Naive thymus-derived CD8-positive, alpha-beta T cell (primary cell): ENCODE results near the gene CLDN8. TPM values are rescaled to one million over a fixed set of nuclear protein-coding genes. Genes with fewer than 3 reads are reported as not detected.

Experiments used
- ATAC-seq, 2 donors: fragments of 150-1000 bp; cut with Tn5 transposase in 1 of 2; sonication (Bioruptor Pico), chemical (Tn5 transposase) in 1 of 2; 1 replicate in 1 of 2; 2 replicates in 1 of 2; pipeline ENCODE4 v1.10.0; 2021; ENCODE audit warnings: mild to moderate bottlenecking in 2 of 2, moderate library complexity in 2 of 2
- POLR2A ChIA-PET: fragments of 350-600 bp; sonication (Branson Sonifier 250); formaldehyde crosslinking; loops from one replicate; lab custom pipeline; 2021; ENCODE audit warnings: antibody characterized with exemption; lab: Charles Lee
- DNase-seq, 10 donors: peaks; one replicate each; pipeline versions ENCODE4 v3.0.0 to v3.0.0-alpha.2; 2020 to 2022
- H3K27ac Mint-ChIP-seq, 10 donors: one replicate each; pipeline ENCODE4 v1.8.0; 2020 to 2022; ENCODE audit warnings: mild to moderate bottlenecking in 10 of 10, mixed read lengths in 10 of 10, moderate library complexity in 4 of 10, inconsistent platforms in 1 of 10
- H3K27me3 Mint-ChIP-seq, 5 donors: one replicate each; pipeline ENCODE4 v1.8.0; 2021 to 2022; ENCODE audit warnings: mixed read lengths in 5 of 5
- H3K36me3 Mint-ChIP-seq, 3 donors: one replicate each; pipeline ENCODE4 v1.8.0; 2020 to 2022; ENCODE audit warnings: mixed read lengths in 3 of 3, mild to moderate bottlenecking in 2 of 3, inconsistent platforms in 1 of 3
- H3K4me1 Mint-ChIP-seq, 4 donors: one replicate each; pipeline ENCODE4 v1.8.0; 2021 to 2022; ENCODE audit warnings: mixed read lengths in 4 of 4
- H3K4me3 Mint-ChIP-seq, 10 donors: one replicate each; pipeline ENCODE4 v1.8.0; 2020 to 2022; ENCODE audit warnings: mild to moderate bottlenecking in 10 of 10, mixed read lengths in 10 of 10, moderate library complexity in 6 of 10, inconsistent platforms in 1 of 10
- H3K9me3 Mint-ChIP-seq, 9 donors: one replicate each; pipeline ENCODE4 v1.8.0; 2020 to 2022; ENCODE audit warnings: mixed read lengths in 9 of 9, mild to moderate bottlenecking in 3 of 9, inconsistent platforms in 1 of 9, moderate library complexity in 1 of 9
- polyA plus RNA-seq, 3 donors: library from polyadenylated mRNA; unstranded; fragments of 300-500 nt; fragmentation: Illumina TruSeq; gene quantifications; one replicate each; pipeline ENCODE4 v1.2.3, GENCODE V29; 2021
- total RNA-seq, 8 experiments: library from RNA in 2 of 8; stranded (reverse) in 2 of 8; gene quantifications; one replicate each; pipeline ENCODE4 v1.2.3 and lab custom pipeline; 2021 to 2026

Gene CLDN8
- total and polyA plus RNA-seq, 5 experiments from 2014 or later: not detected

GRCh38 chr21:30193201-30193600 lies 22.7 kb downstream of the CLDN8 start:
- POLR2A ChIA-PET: no interaction called here
- Mint-ChIP-seq H3K27me3 (peaks cover 0 to 11% (median 3%) of the 10 kb centered on the region in 5 donors), H3K36me3 (no peaks in the 10 kb centered on the region), H3K4me3 (no peak overlapping the region), H3K9me3 (peaks cover 0 to 5% (median 0%) of the 10 kb centered on the region in 9 donors), H3K4me1 (no peaks in the 10 kb centered on the region), H3K27ac (no peak overlapping the region)
- ATAC-seq (no peak), DNase-seq (no peak)

GRCh38 chr21:30190554-30190953 lies 25.3 kb downstream of the CLDN8 start:
- H3K4me3 Mint-ChIP-seq: no peak overlapping the region
- peaks cover 0 to 16% (median 3%) of the 10 kb centered on the region in 5 donors for H3K27me3 Mint-ChIP-seq
- no peak overlapping the region for H3K27ac Mint-ChIP-seq
- H3K4me1 Mint-ChIP-seq: no peaks in the 10 kb centered on the region
- no peak for ATAC-seq
- POLR2A ChIA-PET: no interaction called here
- H3K36me3 Mint-ChIP-seq: no peaks in the 10 kb centered on the region
- DNase-seq: no peak
- peaks cover 0 to 5% (median 0%) of the 10 kb centered on the region in 9 donors for H3K9me3 Mint-ChIP-seq

DNA sequence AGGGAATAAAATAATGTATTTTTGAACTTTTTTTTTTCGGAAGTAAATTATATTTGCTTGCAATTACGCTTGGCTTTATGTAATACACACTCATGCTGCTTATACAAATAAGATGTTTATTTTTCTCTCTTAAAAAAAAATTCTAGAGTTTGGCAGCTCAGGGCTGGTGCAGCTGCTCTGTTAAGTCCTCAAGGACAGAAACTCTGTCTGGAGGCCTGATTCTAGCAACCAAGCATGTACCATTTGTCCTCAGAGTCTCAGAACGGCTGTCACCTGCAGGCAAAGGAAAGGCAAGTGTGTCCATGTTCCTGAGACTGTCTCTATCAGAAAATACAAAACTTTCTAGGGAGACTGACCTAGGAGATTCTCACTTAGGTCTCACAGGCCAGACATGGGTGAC lies 26.1 kb downstream of the CLDN8 start:
- DNase-seq (no peak), ATAC-seq (no peak)
- POLR2A ChIA-PET: no interaction called here
- Mint-ChIP-seq H3K9me3 (peaks cover 0 to 5% (median 0%) of the 10 kb centered on the region in 9 donors), H3K36me3 (no peaks in the 10 kb centered on the region), H3K27ac (no peak overlapping the region), H3K4me1 (no peaks in the 10 kb centered on the region), H3K4me3 (no peak overlapping the region), H3K27me3 (peaks cover 0 to 16% (median 3%) of the 10 kb centered on the region in 5 donors)

DNA sequence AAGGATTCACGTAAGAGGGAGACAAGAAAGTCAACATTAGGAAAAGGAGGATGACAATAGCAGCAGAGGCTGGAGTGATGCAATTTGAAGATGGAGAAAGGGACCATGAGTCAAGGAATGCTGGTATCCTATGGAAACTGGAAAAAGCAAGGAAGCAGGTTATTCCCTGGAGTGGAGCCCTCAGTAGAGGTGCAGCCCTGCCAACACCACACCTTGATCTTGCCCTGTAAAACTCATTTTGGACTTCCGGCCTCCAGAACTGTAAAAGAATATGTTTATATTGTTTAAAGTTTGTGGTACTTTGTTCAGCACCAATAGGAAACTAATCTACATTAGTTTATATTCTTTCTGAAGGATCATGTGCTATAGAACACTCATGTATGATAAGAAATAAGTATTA lies 29.7 kb downstream of the CLDN8 start:
- POLR2A ChIA-PET: no interaction called here
- no peak for DNase-seq
- H3K4me1 Mint-ChIP-seq: no peaks in the 10 kb centered on the region
- no peak for ATAC-seq
- H3K27ac Mint-ChIP-seq: no peak overlapping the region
- H3K27me3 Mint-ChIP-seq: peaks cover 0 to 11% (median 1%) of the 10 kb centered on the region in 5 donors
- no peak overlapping the region for H3K4me3 Mint-ChIP-seq
- H3K9me3 Mint-ChIP-seq: peaks cover 0 to 8% (median 0%) of the 10 kb centered on the region in 9 donors
- no peaks in the 10 kb centered on the region for H3K36me3 Mint-ChIP-seq

- ATAC-seq (no peak), DNase-seq (no peak)
- Mint-ChIP-seq H3K27ac (no peak overlapping the region), H3K27me3 (peaks cover 0 to 15% (median 2%) of the 10 kb centered on the region in 5 donors), H3K4me1 (no peaks in the 10 kb centered on the region), H3K4me3 (no peak overlapping the region), H3K36me3 (no peaks in the 10 kb centered on the region), H3K9me3 (peaks cover 0 to 24% (median 4%) of the 10 kb centered on the region in 9 donors)
- POLR2A ChIA-PET: no interaction called here
These were observed 47.8 kb downstream of the CLDN8 start for GRCh38 chr21:30168086-30168485.

DNA sequence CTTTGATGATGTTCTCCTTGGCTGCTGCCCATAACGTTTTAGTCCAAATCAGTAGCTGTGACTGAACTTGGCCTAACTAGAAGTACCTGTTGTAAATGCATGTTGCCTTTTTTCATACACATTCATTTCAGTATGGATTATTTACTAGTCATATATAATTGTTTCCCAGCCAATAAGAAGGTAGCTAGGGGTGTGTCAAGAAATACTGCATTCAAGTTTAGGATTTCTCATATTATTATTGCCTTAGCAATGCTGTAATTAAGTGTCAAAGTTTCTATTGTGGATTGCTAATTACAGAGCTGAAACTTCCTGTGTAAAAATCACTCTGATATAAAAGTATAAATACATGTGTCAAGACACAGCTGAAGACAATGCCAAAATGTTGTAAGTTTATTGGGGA lies 49.2 kb downstream of the CLDN8 start, which contains the start of gene CLDN17:
TSS of gene CLDN17 (minus strand) at position 101 of the 400 bp plus-strand sequence. CDS start 188 bp downstream, outside the sequence.
- peaks cover 0 to 24% (median 4%) of the 10 kb centered on the region in 9 donors for H3K9me3 Mint-ChIP-seq
- POLR2A ChIA-PET: no interaction called here
- no peak within 1 kb of the TSS for H3K4me3 Mint-ChIP-seq
- no peak for ATAC-seq
- H3K27me3 Mint-ChIP-seq: peaks cover 0 to 15% (median 2%) of the 10 kb centered on the region in 5 donors
- H3K4me1 Mint-ChIP-seq: no peaks in the 10 kb centered on the region
- no peaks in the 10 kb centered on the region for H3K36me3 Mint-ChIP-seq
- H3K27ac Mint-ChIP-seq: no peak within 1 kb of the TSS
- no peak for DNase-seq

DNA sequence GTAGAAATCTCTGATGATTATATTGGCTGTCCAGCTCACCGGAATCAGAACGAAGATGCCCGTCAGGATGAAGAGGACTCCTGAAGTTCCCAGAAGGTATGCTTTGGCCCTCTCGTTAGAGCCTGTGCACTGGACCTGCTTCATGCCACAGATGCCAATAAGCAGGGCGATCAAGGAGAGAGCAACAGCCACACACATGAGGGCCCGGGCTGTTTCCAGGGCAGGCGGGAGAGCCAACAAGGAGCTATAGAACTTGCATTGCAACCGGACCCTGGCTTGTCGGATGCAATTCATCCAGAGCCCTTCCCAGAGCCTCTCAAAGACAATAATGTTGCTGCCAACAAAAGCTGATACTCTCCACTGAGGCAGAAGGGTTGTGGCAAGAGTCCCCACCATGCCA lies 49.7 kb downstream of the CLDN8 start:
- no peaks in the 10 kb centered on the region for H3K4me1 Mint-ChIP-seq
- peaks cover 0 to 15% (median 2%) of the 10 kb centered on the region in 5 donors for H3K27me3 Mint-ChIP-seq
- POLR2A ChIA-PET: no interaction called here
- H3K27ac Mint-ChIP-seq: no peak overlapping the region
- no peaks in the 10 kb centered on the region for H3K36me3 Mint-ChIP-seq
- peaks cover 0 to 24% (median 4%) of the 10 kb centered on the region in 9 donors for H3K9me3 Mint-ChIP-seq
- DNase-seq (no peak), ATAC-seq (no peak)
- no peak overlapping the region for H3K4me3 Mint-ChIP-seq

GRCh38 chr21:30164796-30165195 lies 51.1 kb downstream of the CLDN8 start:
- Mint-ChIP-seq H3K36me3 (no peaks in the 10 kb centered on the region), H3K4me3 (no peak overlapping the region), H3K27ac (no peak overlapping the region), H3K27me3 (peaks cover 0 to 3% (median 2%) of the 10 kb centered on the region in 5 donors), H3K4me1 (no peaks in the 10 kb centered on the region), H3K9me3 (peaks cover 0 to 12% (median 2%) of the 10 kb centered on the region in 9 donors)
- ATAC-seq (no peak), DNase-seq (no peak)
- POLR2A ChIA-PET: no interaction called here

Other genes with a start within 250 kb of the CLDN8 start
- not detected for gene CLDN17, start 49.3 kb downstream of the CLDN8 start, total RNA-seq
- gene CLDN17, start 49.3 kb downstream of the CLDN8 start, polyA plus RNA-seq: not detected
- gene KRTAP24-1, start 66.9 kb upstream of the CLDN8 start, total RNA-seq: not detected
- not detected for gene KRTAP24-1, start 66.9 kb upstream of the CLDN8 start, polyA plus RNA-seq
- not detected for gene KRTAP25-1, start 73.4 kb upstream of the CLDN8 start, total RNA-seq
- gene KRTAP25-1, start 73.4 kb upstream of the CLDN8 start, polyA plus RNA-seq: not detected
- not detected for gene KRTAP26-1, start 104.2 kb upstream of the CLDN8 start, total RNA-seq
- not detected for gene KRTAP26-1, start 104.2 kb upstream of the CLDN8 start, polyA plus RNA-seq
- not detected for gene KRTAP27-1, start 121.6 kb upstream of the CLDN8 start, total RNA-seq
- gene KRTAP27-1, start 121.6 kb upstream of the CLDN8 start, polyA plus RNA-seq: not detected
- not detected for gene KRTAP23-1, start 132.5 kb upstream of the CLDN8 start, total RNA-seq
- not detected for gene KRTAP23-1, start 132.5 kb upstream of the CLDN8 start, polyA plus RNA-seq
- not detected for gene KRTAP13-2, start 156.2 kb upstream of the CLDN8 start, total RNA-seq
- gene KRTAP13-2, start 156.2 kb upstream of the CLDN8 start, polyA plus RNA-seq: not detected
- gene KRTAP13-1, start 179.9 kb upstream of the CLDN8 start, total RNA-seq: not detected
- gene KRTAP13-1, start 179.9 kb upstream of the CLDN8 start, polyA plus RNA-seq: not detected
- not detected for gene KRTAP13-3, start 209.8 kb upstream of the CLDN8 start, total RNA-seq
- gene KRTAP13-3, start 209.8 kb upstream of the CLDN8 start, polyA plus RNA-seq: not detected
- gene KRTAP13-4, start 214.1 kb upstream of the CLDN8 start, total RNA-seq: not detected
- not detected for gene KRTAP13-4, start 214.1 kb upstream of the CLDN8 start, polyA plus RNA-seq
- gene KRTAP15-1, start 224.2 kb upstream of the CLDN8 start, total RNA-seq: not detected
- gene KRTAP15-1, start 224.2 kb upstream of the CLDN8 start, polyA plus RNA-seq: not detected